ENCODE measurements around the gene LHFPL4. TPM values are rescaled to one million over a fixed set of nuclear protein-coding genes. Genes with fewer than 3 reads are reported as not detected.

Gene LHFPL4
- total and polyA plus RNA-seq, 2 of the 4 experiments (the other 2 are of a cell fraction), result not detected

DNA sequence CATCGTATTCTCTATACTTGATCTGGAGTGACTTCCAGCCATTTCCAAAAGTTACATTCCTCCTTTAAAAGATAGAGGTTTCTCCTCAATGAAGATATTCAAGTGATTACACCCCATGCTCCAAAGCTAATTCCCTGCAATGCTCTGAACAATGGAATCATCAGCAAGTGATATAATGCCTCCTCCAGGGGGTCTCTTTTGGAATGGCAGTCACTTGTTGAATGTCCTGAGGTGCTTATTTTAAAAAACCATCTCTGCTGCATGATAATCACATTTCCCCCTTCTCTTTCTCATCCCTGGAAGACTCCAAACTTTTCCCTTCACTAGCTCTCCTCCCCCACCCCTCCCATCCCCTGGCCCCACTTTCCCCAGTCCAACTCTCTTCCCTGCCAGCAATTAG, 2.6 kb downstream of the LHFPL4 start:
- Histone ChIP-seq H3K4ac (ENCODE audit: low read depth, low read length) (no peak overlapping the region), H4K5ac (ENCODE audit: low read depth, low read length) (no peak overlapping the region), H2BK5ac (ENCODE audit: low read depth, low read length, poor library complexity, severe bottlenecking) (no peak overlapping the region), H4K20me1 (ENCODE audit: insufficient read depth, low read length) (no peaks in the 10 kb centered on the region), H3K9me1 (ENCODE audit: insufficient read depth, low read length) (no peaks in the 10 kb centered on the region), H2BK20ac (ENCODE audit: low read depth, low read length) (no peak overlapping the region), H4K91ac (ENCODE audit: insufficient read depth, low read depth, low read length) (no peak overlapping the region), H2BK15ac (ENCODE audit: low read depth, low read length) (no peak overlapping the region), H4K8ac (ENCODE audit: low read depth in 2 of 2, low read length in 2 of 2) (no peak overlapping the region), H2AFZ (replicated peaks; ENCODE audit: low read length, poor library complexity) (no peak overlapping the region), H3K56ac (ENCODE audit: extremely low read depth, insufficient read depth, low read length) (no peak overlapping the region), H3K4me1 (ENCODE audit: control insufficient read depth, insufficient read depth, low read length) (no peaks in the 10 kb centered on the region), H3K27ac (ENCODE audit: insufficient read depth, low read length) (no peak overlapping the region), H3K4me3 (ENCODE audit: insufficient read depth, low read depth, low read length) (no peak overlapping the region), H3K9me3 (ENCODE audit: control insufficient read depth, insufficient read depth, low read length) (no peaks in the 10 kb centered on the region), H3K27me3 (ENCODE audit: control insufficient read depth, insufficient read depth, low read length) (peaks cover 14% of the 10 kb centered on the region), H3K18ac (ENCODE audit: low read depth, low read length) (no peak overlapping the region), H3K9ac (ENCODE audit: low read depth, low read length) (no peak overlapping the region), H3K23ac (ENCODE audit: low read depth, low read length) (no peak overlapping the region), H3K4me2 (ENCODE audit: low read depth, low read length) (no peak overlapping the region), H3K79me1 (ENCODE audit: low read depth in 1 of 2, low read length in 2 of 2) (no peaks in the 10 kb centered on the region), H2AK5ac (ENCODE audit: low read depth, low read length) (no peak overlapping the region), H2BK120ac (ENCODE audit: low read depth, low read length) (no peak overlapping the region), H2AK9ac (replicated peaks; ENCODE audit: low read depth, low read length, poor library complexity) (no peak overlapping the region), H3K36me3 (ENCODE audit: control insufficient read depth, insufficient read depth, low read length) (no peaks in the 10 kb centered on the region), H3K14ac (replicated peaks; ENCODE audit: low read depth, low read length) (no peak overlapping the region)
- ATAC-seq (ENCODE audit: low read depth) (no peak), DNase-seq (no peak)
- CTCF ChIA-PET, result no interaction called here
- in situ Hi-C loops (cut with MboI; ENCODE audit: low sequenced_read_pairs), result no loop called here
- WGBS, 2 experiments (ENCODE audit: extremely low coverage in 2 of 2, insufficient read length in 1 of 2), result no CpG with 5 or more reads among the region's 1 CpG
- intact Hi-C loops (cut with micrococcal nuclease), result no loop called here
- dilution Hi-C loops (cut with HindIII; ENCODE audit: low sequenced_read_pairs, unreplicated experiment), result no loop called here
- TF ChIP-seq CEBPB (IDR thresholded peaks at IDR 0.05; ENCODE audit: low read depth, low read length), result no peak
- TF ChIP-seq, protein P1, sequence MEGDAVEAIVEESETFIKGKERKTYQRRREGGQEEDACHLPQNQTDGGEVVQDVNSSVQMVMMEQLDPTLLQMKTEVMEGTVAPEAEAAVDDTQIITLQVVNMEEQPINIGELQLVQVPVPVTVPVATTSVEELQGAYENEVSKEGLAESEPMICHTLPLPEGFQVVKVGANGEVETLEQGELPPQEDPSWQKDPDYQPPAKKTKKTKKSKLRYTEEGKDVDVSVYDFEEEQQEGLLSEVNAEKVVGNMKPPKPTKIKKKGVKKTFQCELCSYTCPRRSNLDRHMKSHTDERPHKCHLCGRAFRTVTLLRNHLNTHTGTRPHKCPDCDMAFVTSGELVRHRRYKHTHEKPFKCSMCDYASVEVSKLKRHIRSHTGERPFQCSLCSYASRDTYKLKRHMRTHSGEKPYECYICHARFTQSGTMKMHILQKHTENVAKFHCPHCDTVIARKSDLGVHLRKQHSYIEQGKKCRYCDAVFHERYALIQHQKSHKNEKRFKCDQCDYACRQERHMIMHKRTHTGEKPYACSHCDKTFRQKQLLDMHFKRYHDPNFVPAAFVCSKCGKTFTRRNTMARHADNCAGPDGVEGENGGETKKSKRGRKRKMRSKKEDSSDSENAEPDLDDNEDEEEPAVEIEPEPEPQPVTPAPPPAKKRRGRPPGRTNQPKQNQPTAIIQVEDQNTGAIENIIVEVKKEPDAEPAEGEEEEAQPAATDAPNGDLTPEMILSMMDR (conservative IDR thresholded peaks at IDR 0.05; ENCODE audit: low read depth, low read length), result no peak
- TF ChIP-seq MAFK (IDR thresholded peaks at IDR 0.05; ENCODE audit: low read depth, low read length), result no peak
- TF ChIP-seq SMC3 (IDR thresholded peaks at IDR 0.05; ENCODE audit: low read depth, low read length), result no peak
- TF ChIP-seq, protein P2, sequence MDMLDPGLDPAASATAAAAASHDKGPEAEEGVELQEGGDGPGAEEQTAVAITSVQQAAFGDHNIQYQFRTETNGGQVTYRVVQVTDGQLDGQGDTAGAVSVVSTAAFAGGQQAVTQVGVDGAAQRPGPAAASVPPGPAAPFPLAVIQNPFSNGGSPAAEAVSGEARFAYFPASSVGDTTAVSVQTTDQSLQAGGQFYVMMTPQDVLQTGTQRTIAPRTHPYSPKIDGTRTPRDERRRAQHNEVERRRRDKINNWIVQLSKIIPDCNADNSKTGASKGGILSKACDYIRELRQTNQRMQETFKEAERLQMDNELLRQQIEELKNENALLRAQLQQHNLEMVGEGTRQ (IDR thresholded peaks at IDR 0.05; ENCODE audit: low read depth, low read length), result no peak
- no peak for TF ChIP-seq RCOR1 (IDR thresholded peaks at IDR 0.05; ENCODE audit: insufficient replicate concordance, low read length)
- no peak for TF ChIP-seq MXI1 (IDR thresholded peaks at IDR 0.05; ENCODE audit: borderline replicate concordance, low read depth, low read length)
- TF ChIP-seq RFX5 (IDR thresholded peaks at IDR 0.05; ENCODE audit: low read depth, low read length), result no peak
- no peak for TF ChIP-seq BHLHE40 (IDR thresholded peaks at IDR 0.05; ENCODE audit: low read depth, low read length)
- TF ChIP-seq, protein P3, sequence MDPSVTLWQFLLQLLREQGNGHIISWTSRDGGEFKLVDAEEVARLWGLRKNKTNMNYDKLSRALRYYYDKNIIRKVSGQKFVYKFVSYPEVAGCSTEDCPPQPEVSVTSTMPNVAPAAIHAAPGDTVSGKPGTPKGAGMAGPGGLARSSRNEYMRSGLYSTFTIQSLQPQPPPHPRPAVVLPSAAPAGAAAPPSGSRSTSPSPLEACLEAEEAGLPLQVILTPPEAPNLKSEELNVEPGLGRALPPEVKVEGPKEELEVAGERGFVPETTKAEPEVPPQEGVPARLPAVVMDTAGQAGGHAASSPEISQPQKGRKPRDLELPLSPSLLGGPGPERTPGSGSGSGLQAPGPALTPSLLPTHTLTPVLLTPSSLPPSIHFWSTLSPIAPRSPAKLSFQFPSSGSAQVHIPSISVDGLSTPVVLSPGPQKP (IDR thresholded peaks at IDR 0.05; ENCODE audit: borderline replicate concordance, low read depth, low read length), result no peak
- no peak for TF ChIP-seq NFE2L2 (IDR thresholded peaks at IDR 0.05; ENCODE audit: low read depth, low read length)
- no peak for TF ChIP-seq MAZ (IDR thresholded peaks at IDR 0.05; ENCODE audit: borderline replicate concordance, low read depth, low read length)
- TF ChIP-seq FOS (IDR thresholded peaks at IDR 0.05; ENCODE audit: low read depth, low read length), result no peak
- TF ChIP-seq RAD21 (IDR thresholded peaks at IDR 0.05; ENCODE audit: low read length), result no peak
- TF ChIP-seq POLR2A (IDR thresholded peaks at IDR 0.05; ENCODE audit: low read depth, low read length), result no peak
- no peak for TF ChIP-seq CHD1 (IDR thresholded peaks at IDR 0.05; ENCODE audit: low read depth, low read length)
- no TSS peak for BruUV-seq (replicated peaks)
- POLR2A ChIA-PET (ENCODE audit: unreplicated experiment), result no interaction called here
